GM10847 (cell line): ENCODE measurements around the gene ITGAX.

ENCODE experiments used
- POLR2A ChIP-seq: IDR thresholded peaks from 2 replicates; pipeline ENCODE4 v1.6.1; 2011; ENCODE audit not compliant: insufficient read length; ENCODE audit errors: extremely low read depth

The ITGAX gene

DNA sequence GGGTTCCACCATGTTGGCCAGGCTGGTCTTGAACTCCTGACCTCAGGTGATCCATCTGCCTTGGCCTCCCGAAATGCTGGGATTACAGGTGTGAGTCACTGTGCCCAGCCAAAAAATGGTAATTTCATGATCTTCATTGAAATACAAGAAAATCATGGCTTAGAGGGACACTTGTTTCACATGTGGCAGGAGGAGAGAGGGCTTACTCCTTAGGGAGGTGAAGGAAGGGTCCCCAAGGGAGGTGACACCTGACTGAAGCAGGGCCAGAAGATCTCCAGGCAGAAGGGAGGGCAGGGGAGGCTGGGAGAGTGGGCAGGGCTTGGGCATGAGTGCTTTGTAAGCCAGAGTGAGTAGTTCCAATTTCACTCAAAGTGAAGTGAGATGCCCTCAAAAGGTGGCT, 20.0 kb upstream of the ITGAX start:
- TF ChIP-seq POLR2A: no peak

DNA sequence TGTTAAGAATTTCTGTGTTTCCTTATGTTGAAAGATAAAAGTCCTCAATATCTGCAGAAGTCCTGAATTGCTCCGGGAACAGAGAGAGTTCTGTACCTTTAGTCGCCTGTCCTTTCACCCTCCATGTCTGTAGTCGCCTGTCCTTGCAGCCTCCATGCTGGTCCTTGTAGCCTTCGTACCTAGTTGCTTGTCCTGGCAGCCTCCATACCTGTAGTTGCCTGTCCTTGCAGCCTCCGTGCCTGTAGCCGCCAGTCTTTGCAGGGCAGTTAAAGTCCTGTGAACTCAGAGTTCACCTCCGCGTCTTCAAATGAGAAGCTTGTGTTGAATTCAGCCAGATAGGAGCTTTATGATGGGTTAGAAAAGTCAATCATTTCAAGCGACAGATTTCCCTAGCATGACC, 19.5 kb upstream of the ITGAX start:
- no peak for TF ChIP-seq POLR2A

DNA sequence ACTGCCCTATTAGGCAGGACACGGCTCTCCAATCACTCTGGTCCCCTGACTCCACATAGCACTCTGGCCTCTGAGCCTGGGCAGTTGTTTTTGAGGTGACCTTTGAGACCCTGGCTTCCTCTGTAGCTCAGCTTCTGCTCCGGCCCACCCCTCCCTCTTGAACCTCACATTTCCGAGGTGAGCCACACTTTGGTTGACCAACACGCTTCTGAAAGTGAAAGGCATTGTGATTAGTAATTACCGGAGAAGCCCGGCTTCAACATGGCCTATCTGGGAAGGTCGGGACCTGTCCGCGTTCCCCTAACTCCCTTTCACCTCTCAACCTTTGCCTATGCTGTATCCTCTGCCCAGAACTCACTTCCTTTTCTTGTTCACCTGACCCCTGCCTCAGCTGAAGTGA, 10.3 kb upstream of the ITGAX start:
- TF ChIP-seq POLR2A: no peak

DNA sequence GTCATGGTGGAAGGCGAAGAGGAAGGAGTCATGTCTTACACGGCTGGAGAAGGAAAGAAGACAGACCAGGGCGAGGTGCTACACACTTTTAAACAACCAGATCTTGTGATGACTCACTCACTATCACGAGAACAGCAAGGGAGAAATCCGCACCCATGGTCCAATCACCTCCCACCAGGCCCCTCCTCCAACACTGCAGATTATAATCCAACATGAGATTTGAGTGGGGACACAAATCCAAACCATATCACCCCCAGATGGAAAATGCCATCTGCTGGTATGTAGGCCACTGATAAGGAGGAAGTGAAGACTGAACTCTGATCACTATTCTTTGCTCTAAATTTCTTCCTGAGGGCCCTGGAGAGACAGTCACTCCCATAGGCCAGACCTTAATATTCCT, 7.5 kb upstream of the ITGAX start:
- no peak for TF ChIP-seq POLR2A

DNA sequence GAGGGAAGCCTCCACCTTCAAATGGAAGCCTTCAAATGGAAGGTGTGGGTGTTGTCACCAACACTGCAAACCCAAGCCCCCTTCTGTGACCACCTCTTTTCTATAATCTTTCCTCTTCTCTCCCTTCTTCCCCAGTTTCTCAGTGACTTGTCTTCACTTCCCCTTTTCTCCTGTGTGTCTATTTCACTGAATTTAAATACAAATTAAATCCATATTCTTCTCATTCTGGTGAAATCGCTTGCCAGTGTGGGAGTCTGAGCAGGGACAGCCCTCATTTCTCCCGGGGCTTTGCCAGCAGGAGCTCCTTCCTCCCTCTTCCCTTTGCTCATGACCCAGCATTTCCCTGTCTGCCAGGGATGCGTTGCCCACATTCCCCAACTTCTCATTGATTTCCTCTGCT, 6.4 kb upstream of the ITGAX start:
- no peak for TF ChIP-seq POLR2A

DNA sequence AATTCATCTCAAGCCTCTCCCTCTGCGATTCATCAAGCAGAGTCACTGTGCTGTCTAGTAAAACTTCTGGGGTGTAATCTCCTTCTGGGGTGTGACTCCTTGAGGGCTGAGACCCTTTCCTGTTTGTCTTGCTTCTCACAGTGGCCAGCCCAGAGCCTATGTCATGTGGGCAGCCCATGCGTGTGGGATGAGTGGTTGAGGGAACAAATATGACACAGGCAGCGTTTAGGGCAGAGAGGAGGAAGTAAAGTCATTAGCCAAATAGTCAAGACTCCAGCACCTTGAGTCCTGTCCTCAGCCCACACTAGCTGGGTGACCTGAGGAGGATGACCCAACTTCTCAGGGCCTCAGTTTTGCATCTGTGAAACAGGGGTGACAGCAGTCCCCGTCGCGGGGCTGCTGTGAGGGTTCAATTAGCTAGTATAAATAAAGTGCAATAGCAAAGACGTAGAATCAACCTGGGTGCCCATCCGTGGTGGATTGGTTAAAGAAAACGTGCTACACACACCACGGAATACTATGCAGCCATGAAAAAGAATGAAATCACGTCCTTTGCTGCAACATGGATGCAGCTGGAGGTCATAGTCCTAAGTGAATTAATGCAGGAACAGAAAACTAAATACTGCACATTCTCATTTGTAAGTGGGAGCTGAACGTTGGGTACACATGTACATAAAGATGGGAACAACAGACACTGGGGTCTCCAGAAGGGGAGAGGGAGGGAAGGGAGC, 4.5 kb upstream of the ITGAX start:
- no peak for TF ChIP-seq POLR2A

DNA sequence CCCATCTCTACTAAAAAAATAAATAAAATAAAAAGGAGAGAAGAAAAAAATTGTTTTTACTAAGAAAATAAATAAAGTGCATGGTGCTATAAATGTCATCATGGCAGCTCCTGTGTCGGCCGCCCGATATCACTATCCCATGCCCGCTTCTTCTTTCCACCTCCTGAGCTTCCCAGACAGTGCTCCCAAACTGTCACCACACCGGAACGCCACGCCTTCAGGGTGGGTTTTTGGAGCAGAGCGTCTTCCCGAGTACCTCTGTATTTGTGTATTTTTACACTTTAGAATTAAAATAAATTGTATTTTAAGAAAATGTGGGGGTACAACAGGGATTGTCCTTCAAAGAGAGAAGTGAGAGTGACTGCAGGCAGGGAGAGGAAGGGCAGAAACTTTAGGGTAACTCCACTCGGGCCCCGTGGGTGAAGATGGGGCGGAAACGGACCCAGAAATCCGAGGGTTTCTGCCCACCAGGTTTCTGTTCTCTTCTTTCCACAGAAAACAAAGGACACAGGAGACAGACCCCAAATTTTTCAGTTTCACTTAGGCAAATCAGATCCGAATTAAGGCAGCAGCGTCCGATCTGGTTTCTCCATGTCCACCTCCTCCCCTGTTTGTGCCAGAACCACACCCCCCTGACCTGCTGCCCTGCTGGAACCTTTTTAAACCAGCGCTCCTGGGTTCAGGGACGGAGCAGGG, 3.6 kb upstream of the ITGAX start:
- no peak for TF ChIP-seq POLR2A

DNA sequence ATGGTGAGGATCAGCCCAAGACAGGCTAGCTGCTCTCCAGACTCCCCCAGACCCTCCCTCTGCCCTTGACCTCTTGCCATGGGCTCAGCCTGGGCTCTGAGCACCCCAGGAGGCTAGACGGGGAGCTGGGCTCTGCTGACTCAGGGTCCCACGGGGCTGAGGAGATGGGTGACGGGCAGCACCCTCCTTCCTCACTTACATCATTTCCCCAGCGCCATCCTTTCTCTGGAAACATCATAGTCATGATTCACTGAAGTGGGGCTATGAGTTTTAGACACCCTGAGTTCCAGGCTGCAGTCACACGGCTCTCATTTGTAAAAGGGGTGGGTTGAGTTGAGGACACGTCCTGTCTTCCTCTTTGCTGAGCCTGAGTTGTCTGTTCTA, 3.0 kb upstream of the ITGAX start:
- no peak for TF ChIP-seq POLR2A

DNA sequence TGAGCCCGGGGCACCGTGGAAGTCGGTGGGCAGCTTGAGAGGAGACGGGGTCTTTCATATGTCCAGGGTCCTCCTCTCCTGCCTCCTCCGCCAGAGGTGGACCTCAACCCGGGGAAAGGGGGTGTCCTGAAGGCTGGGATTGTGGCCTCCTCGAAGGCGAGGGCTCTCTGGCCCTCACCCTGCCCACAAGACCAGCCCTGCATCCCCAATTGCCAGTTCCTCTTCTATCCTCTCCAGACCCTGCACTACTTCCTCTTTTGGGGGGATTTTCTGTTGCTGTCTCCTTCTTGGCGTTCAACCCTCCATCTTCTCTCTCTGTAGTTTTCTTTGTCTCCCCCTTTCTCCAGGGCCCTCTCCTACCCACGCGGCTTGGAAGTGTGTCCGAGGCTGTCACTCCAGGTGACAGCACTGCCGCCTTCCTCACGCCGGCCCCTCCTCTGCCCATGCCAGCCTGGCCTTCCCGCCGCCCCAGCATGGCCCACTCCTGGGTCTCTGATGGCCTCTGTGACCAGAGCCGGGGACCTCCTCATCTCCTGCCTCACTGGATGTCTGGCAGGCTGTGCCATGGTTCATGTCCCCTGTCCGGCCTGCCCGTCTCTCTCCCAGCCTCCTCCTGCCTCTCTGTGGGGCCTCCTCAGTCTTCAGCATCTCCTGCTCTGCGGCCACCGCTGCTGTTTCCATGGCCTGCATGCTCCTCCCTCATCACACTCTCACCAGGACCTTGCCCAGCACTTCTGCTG, 2.4 kb upstream of the ITGAX start:
- TF ChIP-seq POLR2A: no peak

DNA sequence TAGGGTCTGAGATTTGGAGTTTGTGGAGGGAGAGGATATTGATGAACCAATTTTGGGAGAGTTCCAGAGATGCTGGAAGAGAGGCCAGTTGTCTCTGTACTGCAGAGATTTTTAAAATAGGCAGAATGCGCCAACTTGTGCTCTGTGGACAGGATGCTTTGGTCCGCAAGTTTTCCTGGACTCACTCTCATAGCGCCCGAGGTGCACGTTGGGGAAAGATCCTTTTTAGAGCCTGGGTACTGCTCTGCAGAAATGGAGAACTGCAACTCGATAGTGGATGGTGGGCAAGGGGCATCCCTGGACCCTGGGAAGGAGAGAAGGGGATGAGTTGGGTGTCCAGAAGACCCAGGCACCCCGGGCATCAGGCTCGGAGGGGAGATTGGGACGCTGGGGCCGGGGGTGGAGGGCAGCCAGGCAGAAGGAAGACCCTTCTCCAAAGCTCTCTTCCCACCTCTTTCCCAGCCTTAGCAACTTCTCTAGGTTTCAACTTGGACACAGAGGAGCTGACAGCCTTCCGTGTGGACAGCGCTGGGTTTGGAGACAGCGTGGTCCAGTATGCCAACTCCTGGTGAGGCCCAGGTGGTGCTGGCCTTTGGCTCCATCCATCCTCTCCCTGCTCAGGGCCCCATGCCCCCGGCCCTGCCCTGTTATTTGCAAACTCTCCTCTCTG, 590 bp downstream of the ITGAX start:
- TF ChIP-seq POLR2A: no peak

DNA sequence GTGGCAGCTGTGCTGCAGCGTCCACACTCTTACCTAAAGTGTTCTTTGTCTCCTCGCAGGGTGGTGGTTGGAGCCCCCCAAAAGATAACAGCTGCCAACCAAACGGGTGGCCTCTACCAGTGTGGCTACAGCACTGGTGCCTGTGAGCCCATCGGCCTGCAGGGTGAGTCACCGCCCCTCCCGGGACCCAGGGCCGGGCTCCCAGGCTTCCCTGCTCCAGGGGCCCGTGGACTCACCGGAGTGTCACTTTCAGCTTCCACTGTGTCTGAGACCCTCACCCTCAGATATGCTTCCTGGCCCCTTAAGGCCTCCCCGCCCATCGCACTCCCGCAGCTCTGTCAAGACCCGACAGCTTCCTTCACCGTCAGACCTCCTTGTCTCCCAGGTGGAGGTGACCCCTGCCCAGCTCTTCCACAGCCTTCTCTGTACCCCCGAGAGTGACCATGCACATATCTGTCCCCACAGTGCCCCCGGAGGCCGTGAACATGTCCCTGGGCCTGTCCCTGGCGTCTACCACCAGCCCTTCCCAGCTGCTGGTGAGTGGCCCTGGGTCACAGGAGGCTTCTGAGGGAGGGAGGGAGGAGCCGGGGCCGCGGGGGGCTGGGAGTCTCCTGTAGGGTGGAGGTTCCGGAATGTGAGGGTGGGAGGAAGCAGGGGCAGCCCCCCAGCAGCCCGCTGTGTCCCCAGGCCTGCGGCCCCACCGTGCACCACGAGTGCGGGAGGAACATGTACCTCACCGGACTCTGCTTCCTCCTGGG, 1.8 kb downstream of the ITGAX start:
- no peak for TF ChIP-seq POLR2A

DNA sequence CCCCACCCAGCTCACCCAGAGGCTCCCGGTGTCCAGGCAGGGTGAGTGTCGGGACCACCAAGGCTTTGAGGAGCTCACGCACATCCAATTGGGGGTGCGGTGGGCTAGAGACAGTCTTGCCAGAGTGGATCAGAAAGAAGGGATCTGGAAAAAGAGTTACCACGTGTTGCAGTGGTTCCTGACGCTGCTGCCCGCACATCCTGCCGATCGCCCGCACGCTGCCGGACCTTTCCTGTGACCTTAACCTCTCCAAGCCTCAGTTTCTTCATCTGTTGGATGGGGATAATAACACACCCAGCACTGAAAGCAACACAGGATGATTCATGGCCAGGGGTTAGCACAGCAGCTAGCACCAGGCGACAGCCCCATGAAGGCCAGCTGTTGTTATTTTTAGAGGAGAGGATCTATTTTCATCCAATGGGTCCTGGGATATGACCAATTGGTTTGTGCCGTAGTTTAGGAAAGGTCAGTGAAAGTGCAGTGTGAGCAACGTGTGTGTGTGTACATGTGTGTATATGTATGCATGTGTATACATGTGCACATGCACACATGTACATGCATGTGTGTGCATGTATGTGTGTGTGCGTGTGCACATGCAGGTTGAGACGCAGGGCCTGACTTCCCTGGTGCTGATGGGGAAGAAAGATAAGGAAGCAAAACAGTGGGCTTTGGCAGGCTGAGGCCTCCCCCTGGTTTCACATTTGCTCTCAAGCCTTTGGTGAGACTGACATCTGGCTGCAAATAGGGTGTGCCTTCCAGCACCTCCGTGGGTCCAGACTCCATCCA, 2.5 kb downstream of the ITGAX start:
- TF ChIP-seq POLR2A: no peak

DNA sequence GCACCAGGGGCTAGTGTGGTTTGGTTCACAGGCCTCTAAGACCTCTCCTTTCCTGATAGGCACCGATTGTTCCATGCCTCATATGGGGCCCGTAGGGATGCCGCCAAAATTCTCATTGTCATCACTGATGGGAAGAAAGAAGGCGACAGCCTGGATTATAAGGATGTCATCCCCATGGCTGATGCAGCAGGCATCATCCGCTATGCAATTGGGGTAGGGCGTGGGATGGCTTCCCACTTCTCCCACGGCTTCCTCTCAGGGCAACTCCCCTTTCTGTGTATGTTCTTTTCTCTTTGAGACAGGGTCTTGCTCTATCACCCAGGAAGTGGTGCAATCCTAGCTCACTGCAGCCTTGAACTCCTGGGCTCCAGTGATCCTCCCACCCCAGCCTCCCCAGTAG, 5.3 kb downstream of the ITGAX start:
- TF ChIP-seq POLR2A: no peak
